Left lung (tissue), 10 donors: ENCODE results near the gene BARX1. TPM values are rescaled to one million over a fixed set of nuclear protein-coding genes. Genes with fewer than 3 reads are reported as not detected.

ENCODE experiments used
- ATAC-seq: fragments of 200-7000 bp; cut with Tn5 transposase; one replicate; pipeline ENCODE4 v1.9.1; 2020; ENCODE audit warnings: moderate library complexity
- DNase-seq, 4 donors: peaks; one replicate each; pipeline ENCODE4 v3.0.0-alpha.2; 2013 to 2020
- H3K27ac ChIP-seq, 2 donors: fragments of 200-600 bp; sonication (generic) in 1 of 2; one replicate each; pipeline versions ENCODE4 v1.5.0 to v1.8.0; 2020 to 2021
- H3K27me3 ChIP-seq, 2 donors: fragments of 200-600 bp; sonication (generic) in 1 of 2; one replicate each; pipeline versions ENCODE4 v1.5.0 to v1.8.0; 2020 to 2021
- H3K36me3 ChIP-seq, 2 donors: fragments of 200-600 bp; sonication (generic) in 1 of 2; one replicate each; pipeline versions ENCODE4 v1.5.0 to v1.8.0; 2020 to 2021
- H3K4me1 ChIP-seq, 2 donors: fragments of 200-600 bp; one replicate each; pipeline ENCODE4 v1.8.0; 2021
- H3K4me3 ChIP-seq, 2 donors: fragments of 200-600 bp; sonication (generic) in 1 of 2; one replicate each; pipeline versions ENCODE4 v1.5.0 to v1.8.0; 2020 to 2021; ENCODE audit warnings: mild to moderate bottlenecking in 1 of 2
- H3K9me3 ChIP-seq, 2 donors: fragments of 200-600 bp; sonication (generic) in 1 of 2; one replicate each; pipeline versions ENCODE4 v1.5.0 to v1.8.0; 2020 to 2021
- CTCF ChIP-seq, 2 donors: fragments of 200-600 bp; sonication (generic) in 1 of 2; IDR thresholded peaks; one replicate each; pipeline versions ENCODE4 v1.5.0 to v1.8.0; 2021; ENCODE audit warnings: antibody characterized with exemption in 2 of 2
- intact Hi-C, 2 donors: fragments of 100-400 bp; cut with DNase I; formaldehyde crosslinking; loops; one replicate each; pipeline versions ENCODE4 v1.11.2 to v1.14.2; 2022
- polyA plus RNA-seq, 6 donors: library from polyadenylated mRNA; unstranded; fragments of 120-200 nt; gene quantifications; one replicate each; pipeline ENCODE4 v1.2.1, GENCODE V29; 2013; ENCODE audit not compliant: insufficient read length in 6 of 6
- total RNA-seq, 2 donors: library from RNA; stranded (reverse); fragmentation: NEBNext Ultra II Directional; extraction: Animal tissue kit (Norgen Biotek cat#: 25700); gene quantifications; one replicate each; pipeline ENCODE4 v1.2.1, GENCODE V29; 2021
- donor health status: DM: no; HTN: yes; CAD: no.
- donor health status: DM: no; HTN: no; CAD: no.

BARX1 gene
- total and polyA plus RNA-seq, 8 donors: not detected

DNA sequence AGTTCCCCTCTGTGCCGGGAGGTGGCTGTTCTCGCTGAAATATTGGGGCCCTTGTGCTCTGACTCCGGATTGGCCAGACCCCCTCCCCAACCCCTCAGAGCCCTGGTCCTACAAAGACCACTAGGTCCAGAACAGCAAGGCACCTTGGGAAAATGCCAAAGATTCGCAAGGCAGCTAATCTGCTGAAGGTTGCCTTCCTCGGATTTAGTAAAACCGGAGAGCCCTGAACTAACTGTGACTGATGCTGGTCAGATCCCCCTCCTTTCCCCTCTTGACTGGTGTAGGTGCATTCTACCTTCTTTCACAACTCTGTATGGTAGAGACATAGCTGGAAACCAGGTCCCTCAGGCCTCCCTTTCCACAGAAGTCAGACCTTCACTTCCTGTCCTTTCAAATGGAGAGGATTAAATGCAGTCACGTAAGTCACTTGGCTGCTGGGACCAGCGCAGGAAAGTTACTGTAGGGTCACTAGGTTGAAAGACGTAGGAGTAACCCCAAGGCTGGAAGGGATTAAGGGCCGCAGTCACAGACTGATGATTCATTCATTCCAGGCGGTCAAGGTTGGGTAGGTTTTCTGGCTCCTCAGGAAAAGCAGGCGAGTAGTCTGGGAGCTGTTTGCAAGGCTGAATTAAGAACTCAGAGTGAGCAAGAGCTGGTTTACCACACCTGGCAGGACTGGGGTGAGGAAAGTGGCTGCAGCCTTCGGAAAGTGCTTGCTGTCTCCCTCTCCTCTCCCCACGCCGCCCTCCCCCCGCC, 5.3 kb downstream of the BARX1 start:
- TF ChIP-seq CTCF (IDR thresholded peaks at IDR 0.05): no peak
- Histone ChIP-seq H3K27me3 (peaks cover 99 to 100% of the 10 kb centered on the region in 2 donors), H3K27ac (no peak overlapping the region), H3K36me3 (no peaks in the 10 kb centered on the region), H3K9me3 (no peaks in the 10 kb centered on the region), H3K4me1 (peaks cover 23 to 51% of the 10 kb centered on the region in 2 donors), H3K4me3 (no peak overlapping the region)
- DNase-seq (no peak), ATAC-seq (no peak)
- intact Hi-C loops: no loop called here

- Histone ChIP-seq H3K9me3 (no peaks in the 10 kb centered on the region), H3K27me3 (peaks cover 99 to 100% of the 10 kb centered on the region in 2 donors), H3K36me3 (no peaks in the 10 kb centered on the region), H3K4me3 (no peak overlapping the region), H3K27ac (no peak overlapping the region), H3K4me1 (peaks cover 23 to 44% of the 10 kb centered on the region in 2 donors)
- no peak for TF ChIP-seq CTCF (IDR thresholded peaks at IDR 0.05)
- ATAC-seq (no peak), DNase-seq (no peak)
- intact Hi-C loops: no loop called here
Measured at GRCh38 chr9:93949073-93949693, 6.0 kb downstream of the BARX1 start.

- no peak for TF ChIP-seq CTCF (IDR thresholded peaks at IDR 0.05)
- no peak for DNase-seq
- no peaks in the 10 kb centered on the region for H3K9me3 ChIP-seq
- H3K36me3 ChIP-seq: no peaks in the 10 kb centered on the region
- no peak overlapping the region for H3K4me3 ChIP-seq
- no peak for ATAC-seq
- no peak overlapping the region for H3K27ac ChIP-seq
- H3K4me1 ChIP-seq: peaks cover 23 to 41% of the 10 kb centered on the region in 2 donors
- H3K27me3 ChIP-seq: peaks cover 98 to 100% of the 10 kb centered on the region in 2 donors
- intact Hi-C loops: no loop called here
Measured at GRCh38 chr9:93948441-93949072, 6.6 kb downstream of the BARX1 start.

- TF ChIP-seq CTCF (IDR thresholded peaks at IDR 0.05): no peak
- Histone ChIP-seq H3K36me3 (no peaks in the 10 kb centered on the region), H3K9me3 (no peaks in the 10 kb centered on the region), H3K27me3 (peaks cover 91 to 100% of the 10 kb centered on the region in 2 donors), H3K4me1 (peaks cover 23 to 31% of the 10 kb centered on the region in 2 donors), H3K27ac (no peak overlapping the region), H3K4me3 (no peak overlapping the region)
- intact Hi-C loops: no loop called here
- ATAC-seq (no peak), DNase-seq (no peak)
Measured at GRCh38 chr9:93947409-93948070, 7.6 kb downstream of the BARX1 start.

DNA sequence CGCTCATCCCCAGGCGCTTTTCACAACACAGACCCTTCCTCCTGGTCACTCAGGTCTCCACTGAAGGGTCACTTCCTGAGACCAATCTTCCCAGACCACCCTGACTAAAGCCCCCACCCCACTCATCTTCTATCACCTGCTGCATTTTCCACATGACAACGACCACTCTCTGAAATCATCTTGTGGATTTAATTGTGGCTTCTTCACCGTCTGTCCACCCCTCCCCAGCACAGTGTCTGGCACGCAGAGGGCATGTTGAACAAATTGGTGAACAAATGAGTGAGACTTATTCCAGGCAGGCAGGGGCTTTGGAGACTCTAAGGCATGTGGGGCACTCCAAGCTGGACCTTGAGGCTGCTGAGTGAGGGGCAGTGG, 8.8 kb downstream of the BARX1 start:
- DNase-seq (no peak), ATAC-seq (no peak)
- Histone ChIP-seq H3K27me3 (peaks cover 85 to 100% of the 10 kb centered on the region in 2 donors), H3K27ac (no peak overlapping the region), H3K9me3 (no peaks in the 10 kb centered on the region), H3K36me3 (no peaks in the 10 kb centered on the region), H3K4me3 (peak overlapping the region in 1 of 2 donors; percentile 26), H3K4me1 (peaks cover 14 to 20% of the 10 kb centered on the region in 2 donors)
- intact Hi-C loops: no loop called here
- TF ChIP-seq CTCF (IDR thresholded peaks at IDR 0.05): no peak
